Spleen (tissue), 7 donors: Measurements from ENCODE around the gene LEFTY2.

ENCODE experiments used
- POLR2A ChIP-seq, 3 donors: fragments of 450-650 bp; IDR thresholded peaks; one replicate each; pipeline ENCODE4 v1.5.1; 2017; ENCODE audit warnings: antibody characterized with exemption in 3 of 3, mild to moderate bottlenecking in 1 of 3
- POLR2AphosphoS5 ChIP-seq, 3 donors: sonication (generic); formaldehyde crosslinking; IDR thresholded peaks; one replicate each; pipeline ENCODE4 v1.5.1; 2017; ENCODE audit warnings: antibody characterized with exemption in 3 of 3
- TF ChIP-seq, protein P1 (sequence below), 11 experiments: fragments of 200-600 bp in 7 of 11; fragments of 450-650 bp in 4 of 11; sonication (generic) in 4 of 11; IDR thresholded peaks in 8 of 11; conservative IDR thresholded peaks in 3 of 11; 1 replicate in 7 of 11; 2 replicates in 4 of 11; pipeline versions ENCODE4 v1.4.0 to v1.8.0; 2016 to 2021; ENCODE audit warnings: antibody characterized with exemption in 11 of 11, inconsistent platforms in 4 of 11, mild to moderate bottlenecking in 1 of 11
- donor health status: DM: no; HTN: no; CAD: no; lungs with moderate emphysema.
- donor health status: DM: no; HTN: no; CAD: no.
- donor health status: DM: no; HTN: no; CAD: no.

DNA sequence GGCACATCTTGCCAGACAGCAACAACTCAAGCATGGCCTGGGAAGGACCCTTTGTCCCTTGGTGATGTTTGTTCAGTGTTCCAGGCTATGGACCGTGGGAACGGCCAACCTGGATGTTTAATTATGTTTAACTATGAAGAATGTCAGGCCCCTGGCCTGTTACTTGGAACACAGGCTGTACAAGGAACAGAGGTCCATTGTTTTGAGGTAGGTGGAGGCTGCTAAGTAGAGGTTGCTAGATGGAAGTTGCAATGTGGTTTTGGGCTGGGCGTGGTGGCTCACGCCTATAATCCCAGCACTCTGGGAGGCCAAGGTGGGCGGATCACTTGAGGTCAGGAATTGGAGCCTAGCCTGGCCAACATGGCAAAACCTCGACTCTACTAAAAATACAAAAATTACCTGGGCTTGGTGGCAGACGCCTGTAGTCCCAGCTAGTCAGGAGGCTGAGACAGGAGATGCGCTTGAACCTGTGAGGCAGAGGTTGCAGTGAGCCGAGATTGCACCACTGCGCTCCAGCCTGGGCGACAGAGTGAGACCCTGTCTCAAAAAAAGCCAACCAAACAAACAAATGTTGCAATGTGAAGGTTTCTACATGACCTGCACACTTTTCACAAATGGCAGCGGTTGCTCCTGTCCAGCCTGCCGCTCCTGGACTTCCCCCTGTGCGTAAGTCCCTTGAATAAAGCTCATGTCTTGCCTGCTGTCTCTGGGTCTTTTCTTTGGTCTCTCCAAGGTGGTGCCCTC lies 49.6 kb downstream of the LEFTY2 start:
- TF ChIP-seq POLR2A (IDR thresholded peaks at IDR 0.05) (no peak), POLR2AphosphoS5 (IDR thresholded peaks at IDR 0.05) (no peak)
- TF ChIP-seq, protein P1, sequence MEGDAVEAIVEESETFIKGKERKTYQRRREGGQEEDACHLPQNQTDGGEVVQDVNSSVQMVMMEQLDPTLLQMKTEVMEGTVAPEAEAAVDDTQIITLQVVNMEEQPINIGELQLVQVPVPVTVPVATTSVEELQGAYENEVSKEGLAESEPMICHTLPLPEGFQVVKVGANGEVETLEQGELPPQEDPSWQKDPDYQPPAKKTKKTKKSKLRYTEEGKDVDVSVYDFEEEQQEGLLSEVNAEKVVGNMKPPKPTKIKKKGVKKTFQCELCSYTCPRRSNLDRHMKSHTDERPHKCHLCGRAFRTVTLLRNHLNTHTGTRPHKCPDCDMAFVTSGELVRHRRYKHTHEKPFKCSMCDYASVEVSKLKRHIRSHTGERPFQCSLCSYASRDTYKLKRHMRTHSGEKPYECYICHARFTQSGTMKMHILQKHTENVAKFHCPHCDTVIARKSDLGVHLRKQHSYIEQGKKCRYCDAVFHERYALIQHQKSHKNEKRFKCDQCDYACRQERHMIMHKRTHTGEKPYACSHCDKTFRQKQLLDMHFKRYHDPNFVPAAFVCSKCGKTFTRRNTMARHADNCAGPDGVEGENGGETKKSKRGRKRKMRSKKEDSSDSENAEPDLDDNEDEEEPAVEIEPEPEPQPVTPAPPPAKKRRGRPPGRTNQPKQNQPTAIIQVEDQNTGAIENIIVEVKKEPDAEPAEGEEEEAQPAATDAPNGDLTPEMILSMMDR (IDR thresholded peaks at IDR 0.05 in 8 of 11, conservative IDR thresholded peaks at IDR 0.05 in 3 of 11): no peak
